ENCODE measurements around the gene C1orf159.
"Not testable (repeated sequence)": the region's sequence is repeated elsewhere in the genome, so short reads cannot be mapped to it uniquely, and the experiment has no call there.

Gene C1orf159

DNA sequence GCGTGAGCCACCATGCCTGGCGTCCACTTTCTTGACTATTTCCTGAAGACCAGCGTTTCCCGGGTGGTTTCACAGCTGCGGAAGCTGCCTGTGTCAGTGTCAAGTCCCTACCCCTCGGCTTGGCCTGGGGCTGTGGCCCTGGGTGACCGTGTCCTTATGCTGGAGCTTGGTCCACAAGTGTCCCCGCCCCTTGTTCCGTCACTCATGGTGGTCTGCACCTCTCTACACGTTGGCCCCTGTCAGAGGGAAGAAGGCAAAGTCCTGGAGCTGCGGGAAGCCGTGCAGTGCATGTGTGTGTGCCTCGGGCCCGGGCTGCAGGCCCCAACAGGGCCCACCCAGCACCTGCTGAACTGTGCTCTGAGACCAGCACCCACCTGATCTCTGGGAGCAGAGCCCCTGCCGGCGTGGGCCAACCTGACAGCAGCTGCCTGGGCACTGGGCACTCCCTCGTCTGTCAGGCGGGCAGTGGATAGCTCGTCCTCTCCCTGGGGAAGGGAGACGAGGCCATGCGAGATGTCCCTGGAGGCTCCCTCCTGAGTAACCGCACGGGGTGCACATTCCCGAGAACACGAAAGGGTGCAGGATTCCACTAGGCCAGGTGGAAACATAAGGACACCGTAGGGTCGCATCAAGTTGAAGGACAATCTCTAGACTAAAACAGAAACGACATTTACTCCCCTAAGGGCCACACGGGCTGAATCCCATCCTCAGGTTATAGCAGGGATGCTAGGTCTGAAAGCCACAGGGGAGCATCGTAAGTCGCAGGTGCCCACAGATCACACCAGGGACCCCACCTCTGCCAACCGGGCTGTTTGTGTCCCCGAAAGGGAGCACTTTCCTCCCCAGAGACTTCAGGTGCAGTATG is 2.4 kb upstream of the C1orf159 start:
- no peak for DNase-seq (ENCODE audit: low read depth, low spot score)

DNA sequence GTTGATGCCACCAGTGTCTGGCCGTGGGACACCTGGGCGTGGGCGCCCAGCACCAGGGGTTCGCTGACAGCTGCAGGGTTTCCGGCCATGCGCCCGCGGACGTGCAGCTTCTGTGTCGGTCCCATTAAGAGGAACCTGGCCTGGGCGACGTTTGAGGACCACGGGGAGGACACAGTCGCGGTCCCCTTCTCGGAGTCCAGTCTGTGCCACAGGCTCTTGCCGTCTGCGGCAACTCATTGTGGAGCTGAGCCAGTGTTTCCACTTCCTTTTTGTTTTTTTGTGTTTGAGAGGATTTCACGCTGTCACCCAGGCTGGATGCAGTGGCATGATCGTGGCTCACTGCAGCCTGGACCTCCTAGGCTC is 1.6 kb upstream of the C1orf159 start:
- DNase-seq (ENCODE audit: low read depth, low spot score): no peak

DNA sequence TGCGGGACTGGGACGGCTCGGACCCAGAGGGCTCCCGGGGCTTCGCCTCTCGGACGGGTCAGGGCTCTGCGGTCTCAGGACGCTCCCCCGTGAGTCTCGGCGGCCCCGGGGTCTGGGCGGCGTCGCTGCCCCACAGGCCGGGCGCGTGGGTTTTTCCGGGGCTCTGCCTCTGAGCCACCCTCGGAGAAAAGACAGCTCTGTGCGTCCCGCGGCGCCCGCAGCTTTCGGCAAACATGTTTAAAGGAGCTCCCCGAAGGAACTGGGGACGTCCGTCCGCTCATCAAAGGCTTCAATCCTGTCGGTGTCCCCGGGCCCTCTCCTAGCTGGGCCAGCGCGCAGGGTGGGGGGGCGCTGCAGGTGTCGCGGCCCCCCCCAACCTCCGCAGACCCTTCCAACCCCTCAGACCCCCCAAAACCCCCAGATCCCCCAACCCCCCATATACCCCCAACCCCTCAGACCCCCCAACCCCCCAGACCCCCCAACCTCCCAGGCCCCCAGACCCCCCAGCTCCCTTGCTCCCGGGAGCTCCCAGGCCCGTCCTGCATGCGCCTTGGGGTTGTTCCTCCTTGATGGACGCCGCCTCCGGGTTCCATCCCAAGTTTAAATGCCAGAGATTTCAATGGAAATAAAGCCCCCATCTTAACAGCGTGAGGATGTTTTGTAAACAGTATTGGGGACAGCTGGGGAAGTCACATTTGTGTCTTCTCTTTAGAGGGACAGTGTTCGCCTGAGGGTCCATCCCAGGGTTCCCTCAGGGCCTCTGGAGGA is 996 bp upstream of the C1orf159 start:
- no peak for DNase-seq (ENCODE audit: low read depth, low spot score)

DNA sequence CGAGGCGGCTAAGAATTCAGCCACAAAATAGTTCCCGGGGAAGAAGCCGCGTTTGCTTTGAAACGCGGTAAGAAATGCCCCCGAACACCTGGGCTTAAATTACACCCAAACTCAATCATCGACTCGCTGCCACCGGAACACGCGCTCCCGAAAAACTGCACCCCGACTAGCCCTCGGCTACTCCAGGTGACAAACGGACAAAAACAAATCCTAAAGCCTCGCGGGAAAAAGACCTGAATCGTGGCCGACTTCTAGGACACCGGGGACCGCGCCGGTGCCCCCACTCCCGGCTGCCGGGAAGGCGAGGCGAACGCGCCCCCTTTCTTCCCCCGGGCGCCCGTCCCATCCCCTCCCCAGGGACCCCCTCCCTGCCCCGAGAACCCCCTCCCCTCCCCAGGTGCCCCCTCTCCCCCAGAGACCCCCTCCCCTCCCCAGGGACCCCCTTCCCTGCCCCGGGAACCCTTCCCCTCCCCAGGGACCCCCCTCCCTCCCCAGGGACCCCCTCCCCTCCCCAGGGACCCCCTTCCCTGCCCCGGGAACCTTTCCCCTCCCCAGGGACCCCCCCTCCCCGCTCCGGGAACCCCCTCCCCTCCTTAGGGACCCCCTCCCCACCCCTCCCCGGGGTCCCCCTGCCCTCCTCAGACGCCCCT is 628 bp downstream of the C1orf159 start:
- DNase-seq (ENCODE audit: low read depth, low spot score): no peak

DNA sequence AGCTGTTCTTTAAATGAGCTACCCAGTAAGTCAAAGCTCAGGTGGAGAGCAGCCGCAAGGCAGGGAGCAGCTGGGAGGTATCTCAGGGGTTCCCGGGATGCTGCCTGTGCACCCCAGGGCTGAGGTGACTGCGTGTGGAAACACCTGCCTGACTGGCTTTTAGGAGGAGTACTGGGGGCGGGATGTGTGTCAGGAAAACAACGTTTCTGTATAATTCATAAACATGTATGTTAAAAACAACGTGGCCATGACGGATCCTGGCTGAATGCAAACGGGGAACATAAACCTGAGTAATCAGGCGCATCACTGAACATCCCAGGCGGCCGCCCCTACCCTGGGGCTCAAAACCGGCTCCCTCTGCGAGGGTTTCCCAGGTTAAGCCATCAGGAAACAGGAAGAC is 1.5 kb downstream of the C1orf159 start:
- DNase-seq (ENCODE audit: low read depth, low spot score): no peak

DNA sequence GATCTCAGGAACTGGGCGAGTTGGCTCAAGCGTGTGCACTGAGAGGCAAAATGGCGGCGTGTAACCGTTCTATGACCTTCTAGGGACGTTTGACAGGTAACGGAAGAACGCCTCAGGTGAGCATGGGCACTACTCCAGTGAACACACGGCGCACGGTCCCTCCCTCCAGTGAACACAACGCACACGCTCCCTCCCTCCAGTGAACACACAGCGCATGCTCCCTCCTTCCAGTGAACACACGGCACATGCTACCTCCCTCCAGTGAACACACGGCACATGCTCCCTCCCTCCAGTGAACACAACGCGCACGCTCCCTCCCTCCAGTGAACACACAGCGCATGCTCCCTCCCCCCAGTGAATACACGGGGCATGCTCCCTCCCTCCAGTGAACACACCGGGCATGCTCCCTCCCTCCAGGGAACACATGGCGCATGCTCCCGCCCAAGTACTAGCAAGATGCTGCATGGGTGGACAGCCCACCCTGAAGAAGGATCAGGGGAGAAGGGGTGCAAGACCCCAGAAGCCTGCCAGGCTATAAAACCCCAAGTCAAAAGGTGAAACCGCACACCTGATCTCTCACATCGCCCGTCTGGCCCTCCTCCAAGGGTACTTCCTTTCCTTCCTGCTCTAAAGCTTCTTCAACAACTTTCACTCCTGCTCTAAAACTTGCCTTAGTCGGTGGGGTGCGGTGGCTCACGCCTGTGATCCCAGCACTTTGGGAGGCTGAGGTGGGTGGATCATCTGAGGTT is 3.5 kb downstream of the C1orf159 start:
- no peak for DNase-seq (ENCODE audit: low read depth, low spot score)

DNA sequence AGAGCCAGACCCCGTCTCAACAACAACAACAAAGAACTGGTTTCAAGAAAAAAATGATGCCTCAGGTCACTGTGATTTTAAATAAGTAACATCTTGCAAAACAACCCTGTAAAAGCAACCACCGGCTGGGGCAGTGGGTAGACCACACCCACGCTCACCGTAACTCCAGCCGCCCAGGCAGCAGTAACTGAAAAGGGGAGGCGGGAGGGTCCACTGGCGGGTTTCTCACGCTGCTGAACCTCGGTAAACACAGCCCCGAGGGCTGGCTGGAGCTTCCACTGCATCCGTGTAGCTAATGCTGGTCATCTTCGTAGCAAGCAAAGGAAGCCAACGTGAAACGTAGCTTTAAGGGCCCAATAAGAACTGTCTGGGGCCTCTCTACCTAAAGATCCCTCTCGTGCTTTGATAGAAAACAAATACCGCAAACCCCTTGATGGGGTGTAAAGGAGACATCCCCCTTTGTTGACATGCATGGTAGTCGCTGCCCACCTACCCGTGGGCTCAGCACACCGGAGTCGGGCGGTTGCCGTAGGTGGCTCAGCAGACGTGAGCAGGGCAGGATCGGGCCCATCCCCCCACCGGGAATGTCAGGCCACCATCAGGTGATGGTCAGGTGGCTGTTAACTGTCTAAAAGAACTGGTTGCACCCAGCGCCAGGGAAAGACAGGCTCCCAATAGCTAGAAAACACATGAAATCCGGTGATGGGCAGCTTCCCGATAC is 4.2 kb downstream of the C1orf159 start:
- no peak for DNase-seq (ENCODE audit: low read depth, low spot score)

DNA sequence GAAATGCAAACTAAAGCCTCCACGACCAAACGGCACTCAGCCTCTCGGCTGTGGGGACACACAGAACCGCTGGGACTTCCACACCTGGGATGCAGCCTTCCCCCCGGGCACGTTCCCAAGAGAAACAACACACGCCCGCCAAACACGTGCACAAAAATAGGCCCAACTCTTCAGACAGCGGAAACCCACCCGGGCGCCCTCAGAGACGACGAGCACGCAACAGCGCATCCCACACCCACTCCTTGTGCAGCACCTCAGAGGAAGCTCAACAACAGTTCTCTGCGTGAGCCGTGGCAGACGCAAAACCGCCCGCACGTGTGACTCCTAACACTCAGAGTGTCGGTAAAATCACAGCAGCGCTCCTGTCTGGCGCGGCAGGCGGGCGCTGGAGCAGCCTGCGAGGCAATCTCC is 5.3 kb downstream of the C1orf159 start:
- no peak for DNase-seq (ENCODE audit: low read depth, low spot score)

DNA sequence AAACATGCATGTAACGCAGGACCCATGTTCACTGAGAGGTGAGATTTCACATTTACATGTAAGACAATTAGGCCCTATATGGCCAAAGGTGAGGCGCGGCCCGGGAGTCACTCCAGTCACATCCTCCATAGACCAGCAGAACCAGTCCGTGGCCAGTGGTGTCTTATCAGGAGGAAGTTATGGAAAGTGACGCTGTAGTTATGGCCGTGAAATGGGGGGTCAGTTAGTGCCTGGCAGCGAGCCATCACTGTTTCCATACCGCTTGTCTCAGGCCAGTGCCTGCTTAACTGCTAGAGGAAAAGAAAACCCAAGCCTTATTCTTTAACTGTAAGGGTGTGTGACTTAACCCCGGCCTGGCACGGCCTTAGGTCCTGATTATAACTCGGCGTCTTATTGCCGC is 6.1 kb downstream of the C1orf159 start:
- DNase-seq (ENCODE audit: low read depth, low spot score): no peak

DNA sequence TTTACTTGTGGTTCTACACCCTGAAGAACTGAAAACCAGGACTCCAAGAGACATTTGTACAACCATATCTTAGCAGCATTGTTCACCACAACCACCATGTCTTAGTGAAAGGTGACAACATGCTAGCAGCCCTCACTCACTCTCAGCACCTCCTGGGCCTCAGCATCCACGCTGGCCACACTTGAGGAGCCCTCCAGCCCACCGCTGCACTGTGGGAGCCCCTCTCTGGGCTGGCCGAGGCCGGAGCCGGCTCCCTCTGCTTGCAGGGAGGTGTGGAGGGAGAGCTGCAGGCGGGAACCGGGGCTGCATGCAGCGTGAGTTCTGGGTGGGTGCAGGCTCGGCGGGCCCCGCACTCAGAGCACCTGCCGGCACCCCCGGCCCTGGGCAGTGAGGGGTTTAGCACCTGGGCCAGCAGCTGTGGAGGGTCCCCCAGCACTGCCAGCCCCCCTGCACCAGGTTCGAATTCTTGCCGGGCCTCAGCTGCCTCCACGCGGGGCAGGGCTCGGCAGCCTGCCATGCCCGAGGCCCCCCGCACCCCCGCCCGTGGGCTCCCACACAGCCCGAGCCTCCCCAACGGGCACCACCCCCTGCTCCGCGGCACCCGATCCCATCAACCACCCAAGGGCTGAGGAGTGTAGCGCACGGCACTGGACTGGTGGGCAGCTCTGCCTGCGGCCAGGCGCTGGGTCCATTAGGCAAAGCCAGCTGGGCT is 9.2 kb downstream of the C1orf159 start:
- DNase-seq (ENCODE audit: low read depth, low spot score): no peak

DNA sequence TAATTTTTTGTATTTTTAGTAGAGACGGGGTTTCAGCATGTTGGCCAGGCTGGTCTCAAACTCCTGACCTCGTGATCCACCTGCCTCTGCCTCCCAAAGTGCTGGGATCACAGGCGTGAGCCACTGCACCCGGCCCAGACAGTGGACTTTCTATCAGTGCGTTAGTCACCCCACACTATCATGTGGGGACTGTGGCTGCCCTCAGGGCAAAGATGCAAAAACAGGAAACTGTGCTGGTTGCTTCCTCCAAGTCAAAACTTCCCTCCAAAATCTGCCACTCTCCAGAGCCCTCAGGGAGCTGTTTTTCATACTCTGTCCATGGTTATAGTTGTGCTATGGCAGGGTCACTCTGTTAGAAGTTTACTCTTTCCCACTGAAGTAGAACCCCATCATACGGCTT is 11.7 kb downstream of the C1orf159 start:
- not testable (repeated sequence) for DNase-seq (ENCODE audit: low read depth, low spot score)

DNA sequence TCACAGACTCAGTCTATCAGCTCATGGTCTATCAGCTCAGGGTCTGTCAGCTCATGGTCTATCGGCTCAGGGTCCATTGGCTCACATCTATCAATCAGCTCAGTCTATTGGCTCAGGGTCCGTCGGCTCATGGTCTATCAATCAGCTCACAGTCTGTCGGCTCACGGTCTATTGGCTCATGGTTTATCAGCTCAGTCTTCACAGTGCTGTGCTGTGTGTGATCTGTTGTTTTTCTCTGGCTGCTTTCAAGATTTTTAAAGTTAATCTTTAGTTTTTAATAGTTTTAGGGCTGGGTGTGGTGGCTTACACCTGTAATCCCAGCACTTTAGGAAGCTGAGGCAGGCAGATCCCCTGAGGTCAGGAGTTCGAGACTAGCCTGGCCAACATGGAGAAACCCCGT is 14.4 kb downstream of the C1orf159 start:
- DNase-seq (ENCODE audit: low read depth, low spot score): no peak

DNA sequence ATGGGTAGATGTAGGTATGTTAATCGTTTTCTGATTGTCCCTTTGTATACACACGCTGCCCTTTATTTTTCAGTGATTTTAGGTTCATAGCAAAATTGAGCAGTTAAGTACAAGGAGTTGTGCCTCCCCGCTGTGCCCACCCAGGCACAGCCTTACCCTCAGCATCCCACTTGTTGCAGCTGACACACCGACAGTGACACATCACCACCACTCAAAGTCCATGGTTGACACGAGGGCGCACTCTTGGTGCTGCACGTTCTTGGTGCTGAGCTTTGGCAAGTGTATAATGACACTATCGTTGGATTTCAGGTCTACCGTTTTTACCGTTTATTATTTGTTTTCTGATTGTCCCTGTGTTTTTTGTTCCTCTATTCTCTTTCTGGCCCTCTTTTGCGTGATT is 15.6 kb downstream of the C1orf159 start:
- DNase-seq (ENCODE audit: low read depth, low spot score): no peak

DNA sequence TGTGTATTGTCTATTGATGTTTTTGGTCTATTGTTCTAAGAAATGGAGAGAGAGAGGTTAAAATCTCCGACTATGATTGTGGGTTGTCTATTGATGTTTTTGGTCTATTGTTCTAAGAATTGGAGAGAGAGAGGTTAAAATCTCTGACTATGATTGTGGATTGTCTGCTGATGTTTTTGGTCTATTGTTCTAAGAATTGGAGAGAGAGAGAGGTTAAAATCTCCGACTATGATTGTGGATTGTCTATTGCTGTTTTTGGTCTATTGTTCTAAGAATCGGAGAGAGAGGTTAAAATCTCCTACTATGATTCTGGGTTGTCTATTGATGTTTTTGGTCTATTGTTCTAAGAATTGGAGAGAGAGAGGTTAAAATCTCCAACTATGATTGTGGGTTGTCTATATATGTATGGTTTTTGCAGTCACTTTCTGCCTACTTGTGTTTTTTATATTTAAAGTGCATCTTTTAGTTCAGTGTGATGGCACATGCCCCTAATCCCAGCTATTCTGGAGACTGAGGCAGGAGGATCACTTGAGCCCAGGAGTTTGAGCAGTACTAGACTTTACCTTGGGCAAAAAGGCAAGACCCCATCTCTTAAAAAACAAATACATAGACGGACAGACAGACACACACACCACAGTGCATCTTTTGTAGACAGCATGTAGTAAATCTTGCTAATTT is 16.2 kb downstream of the C1orf159 start:
- DNase-seq (ENCODE audit: low read depth, low spot score): no peak

DNA sequence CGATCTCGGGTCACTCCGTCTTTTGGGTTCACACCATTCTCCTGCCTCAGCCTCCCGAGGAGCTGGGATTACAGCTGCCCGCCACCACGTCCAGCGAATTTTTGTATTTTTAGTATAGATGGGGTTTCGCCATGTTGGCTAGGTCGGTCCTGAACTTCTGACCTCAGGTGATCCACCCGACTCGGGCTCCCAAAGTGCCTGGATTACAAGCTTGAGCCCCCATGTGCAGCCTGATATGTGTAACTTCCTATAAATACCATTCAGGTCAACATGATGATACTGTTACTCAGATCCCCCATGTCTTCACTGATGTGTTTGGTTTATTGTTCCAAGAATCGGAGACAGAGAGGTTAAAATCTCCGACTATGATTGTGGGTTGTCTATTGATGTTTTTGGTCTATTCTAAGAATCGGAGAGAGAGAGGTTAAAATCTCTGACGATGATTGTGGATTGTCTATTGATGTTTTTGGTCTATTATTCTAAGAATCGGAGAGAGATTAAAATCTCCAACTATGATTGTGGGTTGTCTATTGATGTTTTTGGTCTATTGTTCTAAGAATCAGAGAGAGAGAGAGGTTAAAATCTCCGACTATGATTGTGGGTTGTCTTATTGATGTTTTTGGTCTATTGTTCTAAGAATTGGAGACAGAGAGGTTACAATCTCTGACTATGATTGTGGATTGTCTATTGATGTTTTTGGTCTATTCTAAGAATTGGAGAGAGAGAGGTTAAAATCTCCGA is 17.0 kb downstream of the C1orf159 start:
- DNase-seq (ENCODE audit: low read depth, low spot score): no peak

DNA sequence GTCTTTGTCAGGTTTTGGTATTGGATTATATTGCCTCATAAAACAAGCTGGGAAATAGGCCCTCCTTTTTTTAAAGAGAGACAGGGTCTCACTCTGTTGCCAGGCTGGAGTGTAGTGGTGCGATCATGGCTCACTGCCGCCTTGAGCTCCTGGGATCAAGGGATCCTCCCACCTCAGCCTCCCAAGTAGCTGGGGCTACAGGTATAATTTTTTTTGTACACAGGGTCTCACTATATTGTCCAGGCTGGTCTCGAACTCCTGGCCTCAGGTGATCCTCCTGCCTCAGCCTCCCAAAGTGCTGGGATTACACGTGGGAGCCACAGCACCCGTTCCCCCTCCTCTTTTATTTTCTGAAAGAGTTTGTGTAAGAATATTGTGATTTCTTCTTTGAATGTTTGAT is 19.8 kb downstream of the C1orf159 start:
- DNase-seq (ENCODE audit: low read depth, low spot score): not testable (repeated sequence)

DNA sequence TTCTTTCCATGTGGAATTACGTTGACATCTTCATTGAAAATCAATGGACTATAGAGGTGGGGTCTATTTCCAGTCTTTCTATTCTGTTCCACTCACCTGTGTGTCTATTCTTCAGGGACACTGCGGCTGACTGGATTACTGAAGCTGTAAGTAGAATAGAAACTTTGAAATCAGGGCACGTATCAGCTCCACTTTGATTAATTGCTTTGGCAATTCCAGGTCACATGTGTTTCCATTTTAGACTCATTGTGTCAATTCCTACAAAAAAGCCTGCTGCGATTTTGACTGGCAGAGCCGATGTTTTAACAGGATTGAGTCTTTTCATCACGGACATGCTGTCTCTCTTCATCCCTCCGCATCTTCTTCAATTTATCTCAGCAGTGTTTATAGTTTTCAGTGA is 20.9 kb downstream of the C1orf159 start:
- DNase-seq (ENCODE audit: low read depth, low spot score): no peak

DNA sequence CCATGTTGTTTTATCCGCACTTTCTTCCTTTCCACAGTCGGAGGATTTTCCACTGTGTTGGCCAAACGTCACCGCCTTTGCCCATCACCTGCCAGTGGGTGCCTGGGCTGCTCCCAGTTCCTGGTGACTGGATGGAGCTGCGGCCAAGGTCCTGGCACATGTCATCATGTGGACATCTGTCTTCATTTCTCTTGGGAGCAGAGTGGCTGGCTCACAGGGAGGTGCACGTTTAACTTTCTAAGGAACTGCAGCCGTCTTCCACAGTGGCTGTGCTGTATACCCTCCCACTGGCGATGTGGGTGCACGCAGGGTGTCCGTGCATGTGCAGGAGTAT is 22.3 kb downstream of the C1orf159 start:
- no peak for DNase-seq (ENCODE audit: low read depth, low spot score)

DNA sequence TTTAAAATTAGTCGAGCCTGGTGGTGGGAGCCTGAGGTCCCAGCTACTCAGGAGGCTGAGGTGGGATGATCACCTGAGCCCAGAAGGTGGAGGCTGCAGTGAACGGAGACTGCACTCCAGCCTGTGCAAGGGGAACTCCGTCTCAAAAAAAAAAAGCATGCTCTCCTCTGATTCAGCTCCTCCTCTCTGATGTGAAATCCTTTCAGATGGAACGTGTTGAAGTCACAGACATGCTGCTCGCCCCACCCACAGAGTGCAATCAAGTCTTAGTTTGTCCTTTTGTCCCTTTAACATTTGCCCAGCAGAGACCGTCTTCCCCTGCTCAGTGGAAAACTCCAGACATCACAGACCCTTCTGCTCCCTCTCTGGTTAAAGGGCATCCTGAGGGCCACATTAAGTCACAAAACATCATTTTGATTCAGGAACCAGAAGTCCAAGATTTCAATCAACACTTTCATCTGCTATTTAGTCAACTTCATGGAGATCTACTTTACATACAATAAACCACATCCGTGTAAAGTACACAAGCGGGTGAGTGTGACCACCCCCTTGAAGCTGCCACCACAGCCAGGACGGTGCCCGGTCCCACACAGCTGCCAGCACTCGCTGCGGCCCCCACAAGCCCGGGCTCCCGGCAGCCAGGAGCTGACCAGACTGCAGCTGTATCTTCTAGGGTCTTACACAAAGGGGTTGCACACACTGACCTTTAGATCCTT is 22.8 kb downstream of the C1orf159 start:
- no peak for DNase-seq (ENCODE audit: low read depth, low spot score)

Measured in brain pericyte (primary cell).